Stimulated activated CD8-positive, alpha-beta memory T cell treated with anti-CD3 and anti-CD28 coated beads, Interleukin-15, amount 100 ng/mL, for 1 hour (primary cell): Measurements from ENCODE around the gene DHX58.

Source experiments
- DNase-seq: peaks from one replicate; pipeline ENCODE4 v3.0.0-alpha.2; 2020; ENCODE audit warnings: low read depth

Gene DHX58

GRCh38 chr17:42110301-42111264 lies 1.9 kb downstream of the DHX58 start:
- DNase-seq: no peak

GRCh38 chr17:42109086-42109485 lies 3.4 kb downstream of the DHX58 start:
- no peak for DNase-seq

GRCh38 chr17:42107597-42108576 lies 4.6 kb downstream of the DHX58 start:
- DNase-seq: peak; percentile 81

GRCh38 chr17:42107124-42107523 lies 5.4 kb downstream of the DHX58 start:
- no peak for DNase-seq

GRCh38 chr17:42106009-42106408 lies 6.5 kb downstream of the DHX58 start:
- DNase-seq: no peak

- DNase-seq: no peak
Measured at GRCh38 chr17:42104264-42104663, 8.2 kb downstream of the DHX58 start.

GRCh38 chr17:42103221-42103954 lies 9.1 kb downstream of the DHX58 start:
- no peak for DNase-seq

GRCh38 chr17:42101513-42102292 lies 10.8 kb downstream of the DHX58 start:
- DNase-seq: peak; percentile 47

GRCh38 chr17:42098730-42099399 lies 13.6 kb downstream of the DHX58 start:
- DNase-seq: no peak

- no peak for DNase-seq
Measured at GRCh38 chr17:42097691-42098631, 14.6 kb downstream of the DHX58 start, which contains the start of gene ZNF385C. Gene ZNF385C, minus strand, starts transcription at chr17:42098473. Its CDS starts 35,417 bp downstream, at chr17:42063056.

GRCh38 chr17:42096360-42097111 lies 16.0 kb downstream of the DHX58 start:
- DNase-seq: no peak

- DNase-seq: no peak
Measured at GRCh38 chr17:42094375-42095069, 18.0 kb downstream of the DHX58 start.

- no peak for DNase-seq
Measured at GRCh38 chr17:42092939-42093338, 19.6 kb downstream of the DHX58 start.

GRCh38 chr17:42090964-42091790 lies 21.3 kb downstream of the DHX58 start:
- DNase-seq: no peak

GRCh38 chr17:42088736-42089135 lies 23.8 kb downstream of the DHX58 start:
- no peak for DNase-seq

GRCh38 chr17:42087736-42088705 lies 24.5 kb downstream of the DHX58 start:
- no peak for DNase-seq
